Breast epithelium (tissue), 4 donors: Measurements from ENCODE around the gene ZNF750. TPM values are rescaled to one million over a fixed set of nuclear protein-coding genes. Genes with fewer than 3 reads are reported as not detected.
A peak's percentile ranks its signal among the peaks of the same experiment; 100 is the strongest.

Experiments used
- DNase-seq, 2 donors: peaks; one replicate each; pipeline ENCODE4 v3.0.0-alpha.2; 2019; ENCODE audit warnings: low spot score in 2 of 2
- H3K27ac ChIP-seq, 2 donors: fragments of 200-600 bp; sonication (generic) in 1 of 2; one replicate each; pipeline ENCODE4 v1.5.1; 2016 to 2019; ENCODE audit warnings: mild to moderate bottlenecking in 1 of 2
- H3K27me3 ChIP-seq, 2 donors: fragments of 200-600 bp; sonication (generic) in 1 of 2; one replicate each; pipeline versions ENCODE4 v1.5.1 to v1.6.0; 2017 to 2019; ENCODE audit warnings: control low read depth in 1 of 2, mild to moderate bottlenecking in 1 of 2
- H3K36me3 ChIP-seq: fragments of 200-600 bp; one replicate; pipeline ENCODE4 v1.5.1; 2019
- H3K4me1 ChIP-seq, 2 donors: fragments of 200-600 bp; sonication (generic); one replicate each; pipeline ENCODE4 v1.5.1; 2016 to 2019; ENCODE audit warnings: control low read depth in 1 of 2
- H3K4me3 ChIP-seq, 3 donors: fragments of 200-600 bp; sonication (generic); 1 replicate in 2 of 3; 2 replicates in 1 of 3; pipeline ENCODE4 v1.5.1; 2016 to 2019; ENCODE audit warnings: mild to moderate bottlenecking in 3 of 3, moderate library complexity in 2 of 3
- H3K9me3 ChIP-seq, 2 donors: fragments of 200-600 bp; sonication (generic) in 1 of 2; one replicate each; pipeline ENCODE4 v1.5.1; 2016 to 2019; ENCODE audit warnings: control low read depth in 1 of 2
- CTCF ChIP-seq, 3 donors: fragments of 450-650 bp; IDR thresholded peaks; one replicate each; pipeline ENCODE4 v1.5.1; 2016 to 2017; ENCODE audit warnings: antibody characterized with exemption in 3 of 3, mild to moderate bottlenecking in 3 of 3, moderate library complexity in 3 of 3
- POLR2A ChIP-seq: fragments of 450-650 bp; IDR thresholded peaks from one replicate; pipeline ENCODE4 v1.6.1; 2016; ENCODE audit warnings: antibody characterized with exemption, mild to moderate bottlenecking, moderate library complexity
- POLR2AphosphoS5 ChIP-seq, 3 donors: sonication (generic); formaldehyde crosslinking; IDR thresholded peaks; one replicate each; pipeline ENCODE4 v1.6.1; 2017; ENCODE audit warnings: antibody characterized with exemption in 3 of 3
- intact Hi-C: fragments of 100-400 bp; cut with DNase I; formaldehyde crosslinking; loops from one replicate; pipeline ENCODE4 v1.15.1; 2023; ENCODE audit warnings: low total_unique reads
- total RNA-seq, 3 donors: library from RNA; depleted of rRNA; stranded (reverse); fragments of >200 nt; gene quantifications; one replicate each; pipeline ENCODE4 v1.1.0, GENCODE V29; 2016

Gene ZNF750
- total RNA-seq, 3 donors from 2014 or later: 5.6 to 7.8 TPM; not detected in 1

- Histone ChIP-seq H3K4me1 (no peaks in the 10 kb centered on the region), H3K36me3 (no peaks in the 10 kb centered on the region), H3K4me3 (peak overlapping the region in 2 of 3 donors; percentile 43 to 50), H3K27ac (peak overlapping the region; percentile 82 to 85), H3K9me3 (no peaks in the 10 kb centered on the region), H3K27me3 (no peaks in the 10 kb centered on the region)
- intact Hi-C loops: no loop called here
- no peak for TF ChIP-seq CTCF (IDR thresholded peaks at IDR 0.05)
- DNase-seq: no peak
Observed at GRCh38 chr17:82837586-82838320, 2.1 kb downstream of the ZNF750 start.

- Histone ChIP-seq H3K4me1 (no peaks in the 10 kb centered on the region), H3K27me3 (no peaks in the 10 kb centered on the region), H3K36me3 (no peaks in the 10 kb centered on the region), H3K4me3 (no peak overlapping the region), H3K27ac (peak overlapping the region; percentile 82 to 85), H3K9me3 (no peaks in the 10 kb centered on the region)
- peak in 1 of 2 donors; percentile 42 for DNase-seq
- TF ChIP-seq POLR2A (no peak), POLR2AphosphoS5 (IDR thresholded peaks at IDR 0.05) (peak; percentile 11 to 51 (median 36)), CTCF (IDR thresholded peaks at IDR 0.05) (peak in 2 of 3 donors; percentile 14 to 32)
- intact Hi-C loops: no loop called here
Observed at GRCh38 chr17:82836823-82837357, 2.9 kb downstream of the ZNF750 start.

- Histone ChIP-seq H3K9me3 (no peaks in the 10 kb centered on the region), H3K4me1 (no peaks in the 10 kb centered on the region), H3K36me3 (no peaks in the 10 kb centered on the region), H3K27ac (peak overlapping the region; percentile 65 to 85), H3K4me3 (peak overlapping the region in 1 of 3 donors; percentile 16), H3K27me3 (no peaks in the 10 kb centered on the region)
- intact Hi-C loops: no loop called here
- TF ChIP-seq POLR2AphosphoS5 (IDR thresholded peaks at IDR 0.05): peak in 1 of 3 donors; percentile 35
- no peak for TF ChIP-seq POLR2A
- DNase-seq: peak in 1 of 2 donors; percentile 61
Observed at GRCh38 chr17:82835766-82836512, 3.9 kb downstream of the ZNF750 start.

GRCh38 chr17:82835122-82835521 is 4.7 kb downstream of the ZNF750 start:
- H3K4me3 ChIP-seq: no peak overlapping the region
- no peaks in the 10 kb centered on the region for H3K9me3 ChIP-seq
- peaks cover 0 to 4% of the 10 kb centered on the region in 2 donors for H3K4me1 ChIP-seq
- peak overlapping the region in 1 of 2 donors; percentile 85 for H3K27ac ChIP-seq
- DNase-seq: no peak
- intact Hi-C loops: no loop called here
- H3K27me3 ChIP-seq: no peaks in the 10 kb centered on the region
- H3K36me3 ChIP-seq: no peaks in the 10 kb centered on the region
- no peak for TF ChIP-seq POLR2AphosphoS5 (IDR thresholded peaks at IDR 0.05)
- TF ChIP-seq POLR2A: no peak
- TF ChIP-seq CTCF (IDR thresholded peaks at IDR 0.05): no peak

- intact Hi-C loops: no loop called here
- TF ChIP-seq CTCF (IDR thresholded peaks at IDR 0.05): no peak
- no peak for TF ChIP-seq POLR2AphosphoS5 (IDR thresholded peaks at IDR 0.05)
- TF ChIP-seq POLR2A: no peak
Observed at GRCh38 chr17:82832881-82833475, 6.8 kb downstream of the ZNF750 start.

More at GRCh38 chr17:82832881-82833475, 6.8 kb downstream of the ZNF750 start:
- no peak overlapping the region for H3K4me3 ChIP-seq
- peaks cover 0 to 4% of the 10 kb centered on the region in 2 donors for H3K4me1 ChIP-seq
- H3K9me3 ChIP-seq: no peaks in the 10 kb centered on the region
- no peak for DNase-seq
- H3K27me3 ChIP-seq: no peaks in the 10 kb centered on the region
- no peak overlapping the region for H3K27ac ChIP-seq
- no peaks in the 10 kb centered on the region for H3K36me3 ChIP-seq
